B cell (primary cell): Measurements from ENCODE around the gene ATP4B.

ENCODE experiments used
- CTCF ChIP-seq: fragments of 200-600 bp; IDR thresholded peaks from one replicate; pipeline ENCODE4 v1.8.0; 2022; ENCODE audit warnings: antibody characterized with exemption, mild to moderate bottlenecking
- EZH2 ChIP-seq: IDR thresholded peaks from 2 replicates; pipeline ENCODE4 v1.6.1; 2012; ENCODE audit warnings: borderline replicate concordance, low read depth, mild to moderate bottlenecking, moderate library complexity, low read length; ENCODE audit not compliant: insufficient read depth, poor library complexity, severe bottlenecking

DNA sequence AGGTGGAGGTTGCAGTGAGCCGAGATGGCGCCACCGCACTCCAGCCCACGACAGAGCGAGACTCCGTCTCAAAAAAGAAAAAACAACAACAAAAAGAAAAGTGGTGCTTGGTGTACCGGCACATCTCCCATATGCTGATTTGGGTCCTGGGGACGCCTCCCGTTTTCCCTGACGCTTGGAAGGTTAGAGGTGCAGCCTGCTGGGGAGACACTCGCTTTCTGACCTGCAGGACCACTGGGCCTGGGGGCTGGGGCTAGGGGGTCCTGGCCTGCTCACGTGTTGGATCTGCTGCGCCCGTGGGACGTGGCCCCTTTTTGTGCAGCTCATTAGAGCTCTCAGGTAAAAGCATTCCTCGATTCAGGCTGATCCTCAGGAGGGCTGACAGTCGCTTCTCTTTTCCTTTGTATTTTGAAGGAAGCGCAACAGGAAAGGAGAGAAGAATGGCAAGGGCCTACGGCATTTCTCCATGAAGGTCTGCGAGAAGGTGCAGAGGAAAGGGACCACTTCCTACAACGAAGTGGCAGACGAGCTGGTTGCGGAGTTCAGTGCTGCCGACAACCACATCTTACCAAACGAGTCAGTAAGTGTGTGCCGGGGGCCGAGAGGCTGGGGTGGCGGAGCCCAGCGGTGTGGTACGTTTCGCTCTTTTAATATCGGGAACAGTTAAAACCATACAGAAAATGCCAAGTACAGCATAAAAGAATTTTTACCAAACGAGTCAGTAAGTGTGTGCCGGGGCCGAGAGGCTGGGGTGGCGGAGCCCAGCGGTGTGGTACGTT, 25.1 kb downstream of the ATP4B start:
- TF ChIP-seq CTCF (no peak), EZH2 (no peak)
